OCI-LY7 (cell line): ENCODE results near the gene GCLC. TPM values are rescaled to one million over a fixed set of nuclear protein-coding genes. Genes with fewer than 3 reads are reported as not detected.
"Not testable (repeated sequence)": the region's sequence is repeated elsewhere in the genome, so short reads cannot be mapped to it uniquely, and the experiment has no call there.

ENCODE experiments used
- BruUV-seq: library from RNA; stranded (reverse); fragments of 400-500 nt; replicated peaks from 2 replicates; lab custom pipeline; 2021; lab: Mats Ljungman, UMichigan
- CTCF ChIA-PET: fragments of 300-600 bp; sonication (Branson Sonifier 250); formaldehyde crosslinking; loops from one replicate; lab custom pipeline; 2022; ENCODE audit warnings: antibody characterized with exemption; ENCODE audit not compliant: unreplicated experiment; lab: Charles Lee
- POLR2A ChIA-PET: fragments of 300-600 bp; sonication (Branson Sonifier 250); formaldehyde crosslinking; loops from one replicate; lab custom pipeline; 2022; ENCODE audit warnings: antibody characterized with exemption; lab: Charles Lee
- DNase-seq: peaks from one replicate; pipeline ENCODE4 v3.0.0-alpha.2; 2015; ENCODE audit warnings: low spot score
- H2AFZ ChIP-seq: fragments of 200-600 bp; sonication (generic), shearing (Covaris generic); 2 replicates; pipeline ENCODE4 v1.6.1; 2014; ENCODE audit warnings: mild to moderate bottlenecking, antibody characterized with exemption, low read length, moderate library complexity
- H3K27ac ChIP-seq: fragments of 200-600 bp; sonication (generic); 2 replicates; pipeline ENCODE4 v1.5.1; 2014; ENCODE audit warnings: mixed run types, low read depth, mild to moderate bottlenecking, moderate library complexity, low read length, inconsistent platforms; ENCODE audit not compliant: poor library complexity, severe bottlenecking
- H3K36me3 ChIP-seq: fragments of 200-600 bp; sonication (generic); 2 replicates; pipeline ENCODE4 v1.6.1; 2014; ENCODE audit warnings: mild to moderate bottlenecking, antibody characterized with exemption, low read length, moderate library complexity, mixed read lengths; ENCODE audit not compliant: insufficient read depth
- H3K4me1 ChIP-seq: fragments of 200-600 bp; sonication (generic); 2 replicates; pipeline ENCODE4 v1.5.1; 2014; ENCODE audit warnings: mild to moderate bottlenecking, low read length; ENCODE audit not compliant: insufficient read depth, poor library complexity, severe bottlenecking
- H3K4me2 ChIP-seq: fragments of 200-600 bp; sonication (generic); 2 replicates; pipeline ENCODE4 v1.6.1; 2014; ENCODE audit warnings: mild to moderate bottlenecking, low read length
- H3K4me3 ChIP-seq: fragments of 200-600 bp; sonication (generic); 2 replicates; pipeline ENCODE4 v1.5.1; 2014; ENCODE audit warnings: mild to moderate bottlenecking, low read depth, low read length; ENCODE audit not compliant: poor library complexity, severe bottlenecking
- H3K79me2 ChIP-seq: fragments of 200-600 bp; sonication (generic); 2 replicates; pipeline ENCODE4 v1.6.1; 2016; ENCODE audit warnings: low read depth, mild to moderate bottlenecking, low read length, moderate library complexity, mixed read lengths; ENCODE audit not compliant: insufficient read depth
- H3K9me2 ChIP-seq: fragments of 200-600 bp; sonication (generic); 2 replicates; pipeline ENCODE4 v1.6.1; 2016; ENCODE audit warnings: mild to moderate bottlenecking, low read length, mixed read lengths; ENCODE audit not compliant: insufficient read depth
- H3K9me3 ChIP-seq: fragments of 200-600 bp; sonication (generic); 2 replicates; pipeline ENCODE4 v1.6.1; 2014; ENCODE audit warnings: mild to moderate bottlenecking, mixed run types, low read length, mixed read lengths
- H4K20me1 ChIP-seq: fragments of 200-600 bp; sonication (generic); 2 replicates; pipeline ENCODE4 v1.6.1; 2014; ENCODE audit warnings: mild to moderate bottlenecking, antibody characterized with exemption, low read length, moderate library complexity, mixed read lengths; ENCODE audit not compliant: insufficient read depth
- CTCF ChIP-seq: fragments of 200-600 bp; sonication (generic); conservative IDR thresholded peaks from 2 replicates; pipeline ENCODE4 v1.5.1; 2014; ENCODE audit warnings: mild to moderate bottlenecking, antibody characterized with exemption, low read length, moderate library complexity, mixed read lengths
- EZH2phosphoT487 ChIP-seq: fragments of 200-600 bp; sonication (generic); IDR thresholded peaks from 2 replicates; pipeline ENCODE4 v1.6.1; 2018; ENCODE audit warnings: low read depth, borderline replicate concordance, mild to moderate bottlenecking, mixed run types, antibody characterized with exemption, low read length, moderate library complexity, mixed read lengths
- intact Hi-C: fragments of 100-400 bp; cut with micrococcal nuclease; formaldehyde crosslinking; loops from one replicate; pipeline ENCODE4 v1.10.0; 2022; ENCODE audit not compliant: unreplicated experiment
- total RNA-seq, 2 experiments: library from RNA; depleted of rRNA in 1 of 2; stranded (reverse); fragments of >200 nt in 1 of 2; shearing (Covaris generic) in 1 of 2; gene quantifications; 2 replicates each; pipeline ENCODE4 v1.2.3, GENCODE V29; 2014 to 2022

Gene GCLC
- total RNA-seq, 2 experiments from 2014 or later: 14.3 to 30.4 TPM

- no peak overlapping the region for H2AFZ ChIP-seq
- CTCF ChIA-PET: no interaction called here
- BruUV-seq: no TSS peak
Measured at GRCh38 chr6:53564401-53565065, 19.6 kb upstream of the GCLC start.

GRCh38 chr6:53556986-53557715 is 12.2 kb upstream of the GCLC start:
- TF ChIP-seq CTCF: no peak
- TF ChIP-seq EZH2phosphoT487: no peak
- ChIA-PET POLR2A (no interaction called here), CTCF (no interaction called here)
- H3K27ac ChIP-seq: no peak overlapping the region
- no peaks in the 10 kb centered on the region for H3K4me1 ChIP-seq
- peaks cover 26% of the 10 kb centered on the region for H3K9me3 ChIP-seq
- no peaks in the 10 kb centered on the region for H3K9me2 ChIP-seq
- no peak overlapping the region for H2AFZ ChIP-seq
- BruUV-seq: no TSS peak
- no peaks in the 10 kb centered on the region for H4K20me1 ChIP-seq
- no peak for DNase-seq
- no peak overlapping the region for H3K4me2 ChIP-seq
- no peaks in the 10 kb centered on the region for H3K36me3 ChIP-seq
- intact Hi-C loops: no loop called here
- no peak overlapping the region for H3K4me3 ChIP-seq
- no peaks in the 10 kb centered on the region for H3K79me2 ChIP-seq

More at GRCh38 chr6:53564401-53565065, 19.6 kb upstream of the GCLC start:
- no peak for TF ChIP-seq EZH2phosphoT487
- intact Hi-C loops: no loop called here
- no peak for DNase-seq
- H4K20me1 ChIP-seq: no peaks in the 10 kb centered on the region
- no peaks in the 10 kb centered on the region for H3K36me3 ChIP-seq
- peaks cover 19% of the 10 kb centered on the region for H3K9me3 ChIP-seq
- no peaks in the 10 kb centered on the region for H3K79me2 ChIP-seq
- H3K9me2 ChIP-seq: no peaks in the 10 kb centered on the region
- H3K4me1 ChIP-seq: no peaks in the 10 kb centered on the region
- POLR2A ChIA-PET: interaction anchor here (0.6 to 0.7 kb wide), 2 partner anchors 69 to 122 kb away, joined by 3 read pairs; no protein-coding TSS in a partner anchor
- H3K4me3 ChIP-seq: no peak overlapping the region
- H3K27ac ChIP-seq: no peak overlapping the region
- H3K4me2 ChIP-seq: no peak overlapping the region

- H2AFZ ChIP-seq, H3K79me2 ChIP-seq, intact Hi-C loops, H3K9me3 ChIP-seq, H3K4me2 ChIP-seq, H3K4me1 ChIP-seq, DNase-seq, BruUV-seq, H3K9me2 ChIP-seq, CTCF ChIA-PET, H3K27ac ChIP-seq, H4K20me1 ChIP-seq, H3K36me3 ChIP-seq, POLR2A ChIA-PET, H3K4me3 ChIP-seq: not testable (repeated sequence)
Measured at GRCh38 chr6:53553600-53553999, 8.7 kb upstream of the GCLC start.

- H3K27ac ChIP-seq, H4K20me1 ChIP-seq, H3K4me2 ChIP-seq, DNase-seq, H3K36me3 ChIP-seq, H3K9me3 ChIP-seq, intact Hi-C loops, H2AFZ ChIP-seq, H3K79me2 ChIP-seq, H3K4me3 ChIP-seq, H3K9me2 ChIP-seq, POLR2A ChIA-PET, BruUV-seq, CTCF ChIA-PET: not testable (repeated sequence)
- peaks cover 13% of the 10 kb centered on the region for H3K4me1 ChIP-seq
Measured at GRCh38 chr6:53551681-53552080, 6.8 kb upstream of the GCLC start.
